HepG2 (cell line): ENCODE data around the gene VPS11. TPM values are rescaled to one million over a fixed set of nuclear protein-coding genes. Genes with fewer than 3 reads are reported as not detected.

Experiments
- CREM ChIP-seq, 2 experiments: sonication (generic) in 1 of 2; formaldehyde crosslinking in 1 of 2; IDR thresholded peaks; 2 replicates each; pipeline versions ENCODE4 v1.4.0 to v1.6.1; 2016 to 2020; ENCODE audit warnings: antibody characterized with exemption in 1 of 2, mild to moderate bottlenecking in 1 of 2, missing genetic modification reagents in 1 of 2
- MAX ChIP-seq: IDR thresholded peaks from 2 replicates; pipeline ENCODE4 v1.6.1; 2012; ENCODE audit warnings: inconsistent platforms
- MIXL1 ChIP-seq: IDR thresholded peaks from 2 replicates; pipeline ENCODE4 v1.6.1; 2016
- NFE2 ChIP-seq: sonication (generic); formaldehyde crosslinking; IDR thresholded peaks from 2 replicates; pipeline ENCODE4 v1.4.0; 2020; ENCODE audit warnings: missing genetic modification reagents
- SNAPC4 ChIP-seq: sonication (generic); formaldehyde crosslinking; IDR thresholded peaks from 2 replicates; pipeline ENCODE4 v1.4.0; 2020; ENCODE audit warnings: mild to moderate bottlenecking, missing genetic modification reagents
- ZBTB46 ChIP-seq: sonication (generic); formaldehyde crosslinking; IDR thresholded peaks from 2 replicates; pipeline ENCODE4 v1.4.0; 2020; ENCODE audit warnings: mild to moderate bottlenecking, missing genetic modification reagents, borderline replicate concordance
- ZNF543 ChIP-seq: sonication (generic); formaldehyde crosslinking; IDR thresholded peaks from 2 replicates; pipeline ENCODE4 v1.4.0; 2020; ENCODE audit warnings: mild to moderate bottlenecking, missing genetic modification reagents
- ZNF768 ChIP-seq: sonication (generic); formaldehyde crosslinking; IDR thresholded peaks from 2 replicates; pipeline ENCODE4 v1.4.0; 2020; ENCODE audit warnings: missing genetic modification reagents
- polyA plus RNA-seq, 8 experiments: library from polyadenylated mRNA; depleted of rRNA in 3 of 8; stranded (reverse) in 7 of 8; unstranded in 1 of 8; fragments of >200 nt; fragmentation: Illumina TruSeq in 4 of 8; extraction: Trizol in 4 of 8; gene quantifications; 2 replicates each; pipeline versions ENCODE4 v1.2.1 to v1.2.3, GENCODE V29; 2011 to 2016; ENCODE audit warnings: low read depth in 4 of 8, missing spikeins in 1 of 8, mixed read lengths in 1 of 8; ENCODE audit not compliant: insufficient read depth in 1 of 8
- total RNA-seq, 5 experiments: library from RNA; depleted of rRNA; stranded (reverse); fragments of >200 nt; fragmentation: Illumina TruSeq; extraction: Trizol; gene quantifications; 2 replicates each; pipeline ENCODE4 v1.2.3, GENCODE V29; 2016; ENCODE audit warnings: low read depth in 1 of 5
- TF ChIP-seq, protein P1 (sequence below): sonication (generic); formaldehyde crosslinking; conservative IDR thresholded peaks from 2 replicates; pipeline ENCODE4 v1.4.0; 2020; ENCODE audit warnings: mild to moderate bottlenecking, missing genetic modification reagents, moderate library complexity
- TF ChIP-seq, protein P2 (sequence below): IDR thresholded peaks from 2 replicates; pipeline ENCODE4 v1.6.1; 2016; ENCODE audit warnings: mild to moderate bottlenecking, missing biosample characterization, missing genetic modification reagents
- TF ChIP-seq, protein P3 (sequence below), 2 experiments: sonication (generic) in 1 of 2; formaldehyde crosslinking in 1 of 2; IDR thresholded peaks; 2 replicates each; pipeline versions ENCODE4 v1.4.0 to v1.6.1; 2016 to 2020; ENCODE audit warnings: borderline replicate concordance in 1 of 2, low read depth in 1 of 2, mild to moderate bottlenecking in 1 of 2, missing genetic modification reagents in 1 of 2
- TF ChIP-seq, protein P4 (sequence below): sonication (generic); formaldehyde crosslinking; IDR thresholded peaks from 2 replicates; pipeline ENCODE4 v1.4.0; 2020; ENCODE audit warnings: mild to moderate bottlenecking, missing genetic modification reagents

The VPS11 gene
- total and polyA plus RNA-seq, 2 of the 13 experiments (the other 11 are each of a cell fraction or from before 2014, with no cell fraction given), result 13.7 to 21.6 TPM

DNA sequence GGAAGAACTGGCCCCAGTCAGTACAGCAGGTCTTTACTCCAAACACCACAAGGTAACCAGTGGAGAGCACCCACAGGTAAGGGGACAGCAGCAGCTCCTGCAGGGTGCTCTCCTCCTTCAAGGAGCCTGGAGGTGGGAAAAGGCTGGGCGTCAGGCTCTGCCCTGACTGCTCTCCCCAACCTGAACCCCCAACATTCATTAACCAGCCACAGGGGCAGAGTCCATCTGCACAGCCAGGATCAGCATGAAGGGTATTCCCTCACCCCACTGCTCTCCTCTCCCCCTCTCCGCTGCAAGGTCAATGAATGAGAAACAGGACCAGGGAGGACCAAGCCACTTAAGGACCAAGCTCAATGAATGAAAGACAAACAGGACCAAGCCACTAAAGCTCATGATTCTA is 40.6 kb upstream of the VPS11 start (continued):
- TF ChIP-seq, protein P1, sequence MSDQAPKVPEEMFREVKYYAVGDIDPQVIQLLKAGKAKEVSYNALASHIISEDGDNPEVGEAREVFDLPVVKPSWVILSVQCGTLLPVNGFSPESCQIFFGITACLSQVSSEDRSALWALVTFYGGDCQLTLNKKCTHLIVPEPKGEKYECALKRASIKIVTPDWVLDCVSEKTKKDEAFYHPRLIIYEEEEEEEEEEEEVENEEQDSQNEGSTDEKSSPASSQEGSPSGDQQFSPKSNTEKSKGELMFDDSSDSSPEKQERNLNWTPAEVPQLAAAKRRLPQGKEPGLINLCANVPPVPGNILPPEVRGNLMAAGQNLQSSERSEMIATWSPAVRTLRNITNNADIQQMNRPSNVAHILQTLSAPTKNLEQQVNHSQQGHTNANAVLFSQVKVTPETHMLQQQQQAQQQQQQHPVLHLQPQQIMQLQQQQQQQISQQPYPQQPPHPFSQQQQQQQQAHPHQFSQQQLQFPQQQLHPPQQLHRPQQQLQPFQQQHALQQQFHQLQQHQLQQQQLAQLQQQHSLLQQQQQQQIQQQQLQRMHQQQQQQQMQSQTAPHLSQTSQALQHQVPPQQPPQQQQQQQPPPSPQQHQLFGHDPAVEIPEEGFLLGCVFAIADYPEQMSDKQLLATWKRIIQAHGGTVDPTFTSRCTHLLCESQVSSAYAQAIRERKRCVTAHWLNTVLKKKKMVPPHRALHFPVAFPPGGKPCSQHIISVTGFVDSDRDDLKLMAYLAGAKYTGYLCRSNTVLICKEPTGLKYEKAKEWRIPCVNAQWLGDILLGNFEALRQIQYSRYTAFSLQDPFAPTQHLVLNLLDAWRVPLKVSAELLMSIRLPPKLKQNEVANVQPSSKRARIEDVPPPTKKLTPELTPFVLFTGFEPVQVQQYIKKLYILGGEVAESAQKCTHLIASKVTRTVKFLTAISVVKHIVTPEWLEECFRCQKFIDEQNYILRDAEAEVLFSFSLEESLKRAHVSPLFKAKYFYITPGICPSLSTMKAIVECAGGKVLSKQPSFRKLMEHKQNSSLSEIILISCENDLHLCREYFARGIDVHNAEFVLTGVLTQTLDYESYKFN, result peak; percentile 81
- TF ChIP-seq MAX (no peak), NFE2 (CRISPR knock-in tag) (no peak), ZNF768 (no peak), SNAPC4 (CRISPR knock-in tag) (0 out of 2 replicates have a peak, but pooled peaks have one; percentile 19), ZNF543 (CRISPR knock-in tag) (no peak), CREM (IDR thresholded peaks at IDR 0.05) (no peak), CREM (CRISPR knock-in tag; IDR thresholded peaks at IDR 0.05) (no peak), MIXL1 (CRISPR knock-in tag) (peak; percentile 31; the same call in 1 of the 2 replicates), ZBTB46 (CRISPR knock-in tag) (no peak)
- TF ChIP-seq, protein P2, sequence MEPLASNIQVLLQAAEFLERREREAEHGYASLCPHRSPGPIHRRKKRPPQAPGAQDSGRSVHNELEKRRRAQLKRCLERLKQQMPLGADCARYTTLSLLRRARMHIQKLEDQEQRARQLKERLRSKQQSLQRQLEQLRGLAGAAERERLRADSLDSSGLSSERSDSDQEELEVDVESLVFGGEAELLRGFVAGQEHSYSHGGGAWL (CRISPR knock-in tag), result no peak
- TF ChIP-seq, protein P3, sequence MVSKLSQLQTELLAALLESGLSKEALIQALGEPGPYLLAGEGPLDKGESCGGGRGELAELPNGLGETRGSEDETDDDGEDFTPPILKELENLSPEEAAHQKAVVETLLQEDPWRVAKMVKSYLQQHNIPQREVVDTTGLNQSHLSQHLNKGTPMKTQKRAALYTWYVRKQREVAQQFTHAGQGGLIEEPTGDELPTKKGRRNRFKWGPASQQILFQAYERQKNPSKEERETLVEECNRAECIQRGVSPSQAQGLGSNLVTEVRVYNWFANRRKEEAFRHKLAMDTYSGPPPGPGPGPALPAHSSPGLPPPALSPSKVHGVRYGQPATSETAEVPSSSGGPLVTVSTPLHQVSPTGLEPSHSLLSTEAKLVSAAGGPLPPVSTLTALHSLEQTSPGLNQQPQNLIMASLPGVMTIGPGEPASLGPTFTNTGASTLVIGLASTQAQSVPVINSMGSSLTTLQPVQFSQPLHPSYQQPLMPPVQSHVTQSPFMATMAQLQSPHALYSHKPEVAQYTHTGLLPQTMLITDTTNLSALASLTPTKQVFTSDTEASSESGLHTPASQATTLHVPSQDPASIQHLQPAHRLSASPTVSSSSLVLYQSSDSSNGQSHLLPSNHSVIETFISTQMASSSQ (IDR thresholded peaks at IDR 0.05; ENCODE audit: low read depth), result peak; percentile 79
- TF ChIP-seq, protein P3 (CRISPR knock-in tag; IDR thresholded peaks at IDR 0.05; ENCODE audit: borderline replicate concordance), result peak; percentile 73; the same call in 1 of the 2 replicates
- TF ChIP-seq, protein P4, sequence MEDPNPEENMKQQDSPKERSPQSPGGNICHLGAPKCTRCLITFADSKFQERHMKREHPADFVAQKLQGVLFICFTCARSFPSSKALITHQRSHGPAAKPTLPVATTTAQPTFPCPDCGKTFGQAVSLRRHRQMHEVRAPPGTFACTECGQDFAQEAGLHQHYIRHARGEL (CRISPR knock-in tag), result no peak
